Keratinocyte (primary cell): ENCODE measurements around the gene MOB3B. TPM values are rescaled to one million over a fixed set of nuclear protein-coding genes. Genes with fewer than 3 reads are reported as not detected.

Experiments used
- DNase-seq: peaks from one replicate; pipeline ENCODE4 v3.0.0-alpha.2; 2011; ENCODE audit warnings: low read depth, missing footprints, low spot score
- FAIRE-seq: peaks from 2 replicates; lab custom pipeline; 2011; peaks lifted over from hg19 to GRCh38; lab: Jason Lieb, UNC
- H2AFZ ChIP-seq: 2 replicates; pipeline ENCODE4 v1.6.0; 2012; ENCODE audit warnings: low read length, control low read depth, inconsistent platforms; ENCODE audit not compliant: control insufficient read depth
- H3K27ac ChIP-seq: 2 replicates; pipeline ENCODE4 v1.5.1; 2011; ENCODE audit warnings: low read length; ENCODE audit not compliant: control insufficient read depth, insufficient read depth
- H3K27me3 ChIP-seq: 3 replicates; pipeline ENCODE4 v1.6.0; 2011; ENCODE audit warnings: low read length; ENCODE audit not compliant: control insufficient read depth, insufficient read depth; ENCODE audit errors: extremely low read depth
- H3K36me3 ChIP-seq, 2 experiments: 2 replicates in 1 of 2; 3 replicates in 1 of 2; pipeline ENCODE4 v1.5.1; 2011; ENCODE audit warnings: low read length in 2 of 2, mild to moderate bottlenecking in 1 of 2; ENCODE audit not compliant: control insufficient read depth in 2 of 2, insufficient read depth in 2 of 2; ENCODE audit errors: extremely low read depth in 1 of 2
- H3K4me1 ChIP-seq: 3 replicates; pipeline ENCODE4 v1.5.1; 2011; ENCODE audit warnings: low read length; ENCODE audit not compliant: control insufficient read depth, insufficient read depth; ENCODE audit errors: extremely low read depth
- H3K4me2 ChIP-seq: 3 replicates; pipeline ENCODE4 v1.6.0; 2011; ENCODE audit warnings: low read depth, low read length; ENCODE audit not compliant: control insufficient read depth, insufficient read depth; ENCODE audit errors: extremely low read depth
- H3K4me3 ChIP-seq, 3 experiments: fragments of 200-600 bp in 1 of 3; sonication (generic) in 1 of 3; 2 replicates in 2 of 3; 3 replicates in 1 of 3; pipeline ENCODE4 v1.5.1; 2011 to 2016; ENCODE audit warnings: low read length in 3 of 3, mild to moderate bottlenecking in 3 of 3, control low read depth in 2 of 3, inconsistent platforms in 1 of 3, low read depth in 1 of 3, mixed read lengths in 1 of 3, mixed run types in 1 of 3, moderate library complexity in 1 of 3; ENCODE audit not compliant: control insufficient read depth in 2 of 3, insufficient read depth in 2 of 3; ENCODE audit errors: extremely low read depth in 1 of 3
- H3K79me2 ChIP-seq: 2 replicates; pipeline ENCODE4 v1.6.0; 2012; ENCODE audit warnings: low read length; ENCODE audit not compliant: control insufficient read depth, insufficient read depth
- H3K9ac ChIP-seq: 3 replicates; pipeline ENCODE4 v1.6.0; 2011; ENCODE audit warnings: low read length; ENCODE audit not compliant: control insufficient read depth, insufficient read depth; ENCODE audit errors: extremely low read depth
- H3K9me1 ChIP-seq: 3 replicates; pipeline ENCODE4 v1.6.0; 2011; ENCODE audit warnings: low read length; ENCODE audit not compliant: control insufficient read depth, insufficient read depth; ENCODE audit errors: extremely low read depth
- H3K9me3 ChIP-seq: 2 replicates; pipeline ENCODE4 v1.5.1; 2012; ENCODE audit warnings: low read depth, low read length; ENCODE audit not compliant: control insufficient read depth
- H4K20me1 ChIP-seq: 3 replicates; pipeline ENCODE4 v1.6.0; 2011; ENCODE audit warnings: low read length; ENCODE audit not compliant: control insufficient read depth, insufficient read depth; ENCODE audit errors: extremely low read depth
- CTCF ChIP-seq, 3 experiments: IDR thresholded peaks in 1 of 3; conservative IDR thresholded peaks in 1 of 3; optimal IDR thresholded peaks in 1 of 3; 2 replicates in 2 of 3; 3 replicates in 1 of 3; pipeline versions ENCODE3 to v1.5.1; 2011; ENCODE audit warnings: low read length in 3 of 3, mild to moderate bottlenecking in 3 of 3, moderate library complexity in 2 of 3, control low read depth in 1 of 3, inconsistent platforms in 1 of 3; ENCODE audit not compliant: insufficient read depth in 2 of 3; ENCODE audit errors: extremely low read depth in 1 of 3
- EZH2 ChIP-seq: IDR thresholded peaks from one replicate; pipeline ENCODE4 v1.6.1; 2012; ENCODE audit warnings: inconsistent platforms, mild to moderate bottlenecking, low read length, moderate library complexity
- dilution Hi-C: fragments of 300-500 bp; cut with MboI; formaldehyde crosslinking; loops from one replicate; pipeline ENCODE4 v1.7.0; 2020; ENCODE audit warnings: low sequenced_read_pairs; ENCODE audit not compliant: extremely low pct_ligation_motif_present
- polyA plus RNA-seq, 5 experiments: library from polyadenylated mRNA; depleted of rRNA in 3 of 5; stranded (reverse) in 3 of 5; stranded (forward) in 1 of 5; unstranded in 1 of 5; fragments of >200 nt; gene quantifications; 1 replicate in 1 of 5; 2 replicates in 3 of 5; 3 replicates in 1 of 5; pipeline versions ENCODE4 v1.2.1 to v1.2.3, GENCODE V29; 2011 to 2012; ENCODE audit warnings: missing spikeins in 2 of 5, low read depth in 1 of 5, low replicate concordance in 1 of 5

Gene MOB3B
- polyA plus RNA-seq, 1 donor (not counting 4 experiments of a cell fraction or from before 2014, with no cell fraction given) = 35.3 TPM

- dilution Hi-C loops = no loop called here
These were observed 161.2 kb downstream of the MOB3B start for GRCh38 chr9:27368316-27368985.

DNA sequence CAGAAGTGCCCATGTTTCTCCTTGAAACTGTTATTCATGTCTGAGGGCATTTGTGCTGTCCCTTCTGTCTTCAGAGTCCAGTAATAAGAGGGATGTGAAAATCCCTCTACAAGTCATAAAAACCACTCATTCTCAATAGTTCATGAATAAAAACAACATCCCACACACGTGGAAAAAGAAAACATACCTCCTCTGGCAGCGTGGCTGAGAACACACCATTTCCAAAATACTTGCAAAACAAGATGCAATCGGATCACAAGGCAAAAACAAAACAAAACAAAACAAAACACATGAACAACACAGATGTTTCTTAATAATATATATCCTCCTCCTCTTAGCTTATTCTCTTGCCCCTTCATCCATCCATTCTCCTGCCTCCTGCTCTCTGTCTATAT lies 161.7 kb downstream of the MOB3B start:
- peaks cover 62% of the 10 kb centered on the region for H3K4me1 ChIP-seq
- FAIRE-seq = peak; percentile 46

More at GRCh38 chr9:27368316-27368985, 161.2 kb downstream of the MOB3B start:
- Histone ChIP-seq H3K9me1 (no peaks in the 10 kb centered on the region), H3K27ac (no peak overlapping the region), H3K79me2 (peaks cover 41% of the 10 kb centered on the region), H3K9ac (no peak overlapping the region), H3K4me2 (no peak overlapping the region), H2AFZ (no peak overlapping the region), H3K9me3 (no peaks in the 10 kb centered on the region), H3K4me1 (peaks cover 58% of the 10 kb centered on the region), H3K27me3 (no peaks in the 10 kb centered on the region), H3K4me3 (no peak overlapping the region), H3K36me3 (peaks cover 0 to 3% of the 10 kb centered on the region in 2 experiments), H4K20me1 (no peaks in the 10 kb centered on the region)
- no peak for DNase-seq
- TF ChIP-seq EZH2 = no peak
- TF ChIP-seq CTCF (optimal IDR thresholded peaks at IDR 0.05 in 1 of 3, IDR thresholded peaks at IDR 0.05 in 1 of 3, conservative IDR thresholded peaks at IDR 0.05 in 1 of 3; ENCODE audit: extremely low read depth in 1 of 3, insufficient read depth in 2 of 3, low read length in 3 of 3) = no peak
- no peak for FAIRE-seq

More for the DNA sequence above, 161.7 kb downstream of the MOB3B start:
- Histone ChIP-seq H3K27me3 (no peaks in the 10 kb centered on the region), H3K27ac (no peak overlapping the region), H3K4me2 (no peak overlapping the region), H3K79me2 (peaks cover 37% of the 10 kb centered on the region), H3K9me1 (no peaks in the 10 kb centered on the region), H4K20me1 (no peaks in the 10 kb centered on the region), H2AFZ (no peak overlapping the region), H3K36me3 (peaks cover 0 to 3% of the 10 kb centered on the region in 2 experiments), H3K9ac (no peak overlapping the region), H3K9me3 (no peaks in the 10 kb centered on the region), H3K4me3 (no peak overlapping the region)
- DNase-seq = no peak
- TF ChIP-seq CTCF (optimal IDR thresholded peaks at IDR 0.05 in 1 of 3, IDR thresholded peaks at IDR 0.05 in 1 of 3, conservative IDR thresholded peaks at IDR 0.05 in 1 of 3; ENCODE audit: extremely low read depth in 1 of 3, insufficient read depth in 2 of 3, low read length in 3 of 3) (no peak), EZH2 (no peak)
- dilution Hi-C loops = no loop called here
